Esophagus mucosa (tissue), 1 donor: ENCODE results near the gene MADCAM1. TPM values are rescaled to one million over a fixed set of nuclear protein-coding genes. Genes with fewer than 3 reads are reported as not detected.

Experiments
- total RNA-seq: library from RNA; stranded (reverse); gene quantifications from one replicate; pipeline ENCODE4 v1.2.4, GENCODE V29; 2023
- donor health status: DM: yes; HTN: yes; CAD: no.

Gene MADCAM1
- total RNA-seq, 1 donor from 2014 or later, result 0.36 TPM

Other genes starting within 250 kb of the MADCAM1 start
- 12.3 TPM for gene PLPP2, start 205.1 kb upstream of the MADCAM1 start, total RNA-seq
- 14.8 TPM for gene MIER2, start 151.7 kb upstream of the MADCAM1 start, total RNA-seq
- gene C2CD4C, start 87.3 kb upstream of the MADCAM1 start, total RNA-seq, result 0.16 TPM
- 1.7 TPM for gene SHC2, start 35.5 kb upstream of the MADCAM1 start, total RNA-seq
- 14.2 TPM for gene TPGS1, start 11.0 kb downstream of the MADCAM1 start, total RNA-seq
- gene CDC34, start 35.3 kb downstream of the MADCAM1 start, total RNA-seq, result 30.7 TPM
- not detected for gene GZMM, start 47.6 kb downstream of the MADCAM1 start, total RNA-seq
- gene BSG, start 76.1 kb downstream of the MADCAM1 start, total RNA-seq, result 320 TPM
- 0.48 TPM for gene HCN2, start 93.4 kb downstream of the MADCAM1 start, total RNA-seq
- gene POLRMT, start 137.1 kb downstream of the MADCAM1 start, total RNA-seq, result 24.5 TPM
- gene FGF22, start 143.4 kb downstream of the MADCAM1 start, total RNA-seq, result 0.12 TPM
- 53.0 TPM for gene RNF126, start 166.7 kb downstream of the MADCAM1 start, total RNA-seq
- 3.3 TPM for gene FSTL3, start 179.9 kb downstream of the MADCAM1 start, total RNA-seq
- not detected for gene PRSS57, start 199.0 kb downstream of the MADCAM1 start, total RNA-seq
- 2.0 TPM for gene PALM, start 212.4 kb downstream of the MADCAM1 start, total RNA-seq